Gastroesophageal sphincter (tissue), 3 donors: ENCODE results near the gene SP5.

Experiments
- EP300 ChIP-seq: sonication (generic); formaldehyde crosslinking; IDR thresholded peaks from one replicate; pipeline ENCODE4 v1.6.1; 2017; ENCODE audit warnings: antibody characterized with exemption, mild to moderate bottlenecking
- POLR2AphosphoS5 ChIP-seq: sonication (generic); formaldehyde crosslinking; IDR thresholded peaks from one replicate; pipeline ENCODE4 v1.6.1; 2017; ENCODE audit warnings: antibody characterized with exemption
- TF ChIP-seq, protein P1 (sequence below), 4 experiments: fragments of 200-600 bp in 2 of 4; fragments of 450-650 bp in 2 of 4; sonication (generic) in 1 of 4; IDR thresholded peaks; one replicate each; pipeline ENCODE4 v1.5.1; 2017 to 2019; ENCODE audit warnings: antibody characterized with exemption in 4 of 4, mild to moderate bottlenecking in 2 of 4, moderate library complexity in 2 of 4

DNA sequence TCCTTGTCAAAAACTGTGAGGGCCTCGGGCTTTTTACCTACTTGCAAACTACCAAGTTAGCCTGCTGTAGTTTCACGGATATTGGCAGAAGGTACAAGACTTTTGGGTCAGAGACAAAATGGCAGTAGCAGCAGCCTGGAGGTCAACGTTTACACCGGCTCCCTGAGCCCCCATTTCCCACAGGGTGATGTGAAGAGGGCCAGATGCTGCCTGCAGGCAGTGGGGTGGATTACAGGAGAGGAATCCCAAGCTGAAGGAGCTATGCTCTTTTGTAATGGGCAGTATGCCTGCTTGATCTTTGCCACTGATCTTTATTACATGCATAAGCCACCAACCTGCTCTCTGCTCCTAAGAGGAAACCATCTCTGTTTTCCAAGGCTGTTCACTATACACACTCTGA is 29.5 kb upstream of the SP5 start:
- TF ChIP-seq, protein P1, sequence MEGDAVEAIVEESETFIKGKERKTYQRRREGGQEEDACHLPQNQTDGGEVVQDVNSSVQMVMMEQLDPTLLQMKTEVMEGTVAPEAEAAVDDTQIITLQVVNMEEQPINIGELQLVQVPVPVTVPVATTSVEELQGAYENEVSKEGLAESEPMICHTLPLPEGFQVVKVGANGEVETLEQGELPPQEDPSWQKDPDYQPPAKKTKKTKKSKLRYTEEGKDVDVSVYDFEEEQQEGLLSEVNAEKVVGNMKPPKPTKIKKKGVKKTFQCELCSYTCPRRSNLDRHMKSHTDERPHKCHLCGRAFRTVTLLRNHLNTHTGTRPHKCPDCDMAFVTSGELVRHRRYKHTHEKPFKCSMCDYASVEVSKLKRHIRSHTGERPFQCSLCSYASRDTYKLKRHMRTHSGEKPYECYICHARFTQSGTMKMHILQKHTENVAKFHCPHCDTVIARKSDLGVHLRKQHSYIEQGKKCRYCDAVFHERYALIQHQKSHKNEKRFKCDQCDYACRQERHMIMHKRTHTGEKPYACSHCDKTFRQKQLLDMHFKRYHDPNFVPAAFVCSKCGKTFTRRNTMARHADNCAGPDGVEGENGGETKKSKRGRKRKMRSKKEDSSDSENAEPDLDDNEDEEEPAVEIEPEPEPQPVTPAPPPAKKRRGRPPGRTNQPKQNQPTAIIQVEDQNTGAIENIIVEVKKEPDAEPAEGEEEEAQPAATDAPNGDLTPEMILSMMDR (IDR thresholded peaks at IDR 0.05): no peak
- TF ChIP-seq POLR2AphosphoS5 (no peak), EP300 (no peak)
